HG02852 (cell line): ENCODE measurements around the gene RFX2.
"Not testable (repeated sequence)": the region's sequence is repeated elsewhere in the genome, so short reads cannot be mapped to it uniquely, and the experiment has no call there.

Source experiments
- ATAC-seq: cut with Tn5 transposase; IDR thresholded peaks from one replicate; pipeline ENCODE4 v1.9.1; 2021; ENCODE audit warnings: mild to moderate bottlenecking, moderate library complexity; ENCODE audit not compliant: unreplicated experiment

RFX2 gene

DNA sequence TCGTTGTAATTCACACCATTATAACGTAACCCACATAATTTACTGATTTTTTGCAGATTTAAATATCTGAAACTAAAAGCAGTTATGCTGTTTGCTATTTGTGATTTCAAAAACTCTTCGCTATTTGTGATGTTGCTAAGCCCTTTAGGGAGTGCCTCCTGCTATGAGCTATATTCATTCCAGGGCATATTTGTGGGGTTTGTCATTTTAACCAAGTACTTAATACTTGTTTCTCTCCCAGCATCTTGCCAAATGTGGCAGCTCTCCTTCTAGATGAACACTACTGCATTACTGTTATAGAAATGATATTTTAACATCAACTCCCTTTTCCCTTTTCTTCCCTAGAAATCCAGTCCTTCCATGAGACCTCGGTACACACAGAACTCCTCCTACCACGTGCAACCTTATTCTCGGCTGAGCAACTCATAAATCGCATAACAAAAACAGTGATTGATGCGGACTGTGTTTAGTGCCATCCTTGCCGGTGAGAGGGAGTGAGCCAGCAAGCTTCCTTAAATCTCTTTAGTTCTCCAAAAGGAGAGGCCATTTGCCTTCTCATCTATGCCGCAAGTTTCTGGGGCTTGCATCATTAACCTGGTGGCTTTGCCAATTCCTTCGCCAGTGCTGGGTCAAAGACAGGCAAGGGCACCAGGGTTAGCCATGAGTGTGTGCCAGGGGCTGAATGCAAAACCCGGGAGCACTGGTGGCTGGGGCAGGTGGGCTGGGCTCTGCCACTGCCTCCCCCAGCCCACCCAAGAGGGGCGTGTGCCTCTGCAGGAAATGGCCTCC lies 33.4 kb downstream of the RFX2 start:
- no peak for ATAC-seq

DNA sequence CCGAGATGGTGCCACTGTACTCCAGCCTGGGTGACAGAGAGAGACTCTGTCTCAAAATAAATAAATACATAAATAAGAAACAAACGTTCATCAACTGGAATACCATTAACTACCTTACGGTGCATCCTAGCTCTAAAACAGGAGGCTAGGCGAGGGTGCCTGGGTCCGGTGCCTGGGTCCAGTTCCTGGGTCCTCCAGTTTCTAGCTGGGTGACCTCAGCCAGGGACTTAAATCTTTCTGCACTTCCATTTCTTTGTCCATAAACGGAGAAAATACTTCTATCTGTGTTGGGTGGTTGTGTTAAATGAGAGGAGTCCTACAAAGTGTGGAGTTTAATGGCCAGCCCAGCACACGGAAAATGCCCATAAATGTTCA lies 34.0 kb downstream of the RFX2 start:
- ATAC-seq: no peak

DNA sequence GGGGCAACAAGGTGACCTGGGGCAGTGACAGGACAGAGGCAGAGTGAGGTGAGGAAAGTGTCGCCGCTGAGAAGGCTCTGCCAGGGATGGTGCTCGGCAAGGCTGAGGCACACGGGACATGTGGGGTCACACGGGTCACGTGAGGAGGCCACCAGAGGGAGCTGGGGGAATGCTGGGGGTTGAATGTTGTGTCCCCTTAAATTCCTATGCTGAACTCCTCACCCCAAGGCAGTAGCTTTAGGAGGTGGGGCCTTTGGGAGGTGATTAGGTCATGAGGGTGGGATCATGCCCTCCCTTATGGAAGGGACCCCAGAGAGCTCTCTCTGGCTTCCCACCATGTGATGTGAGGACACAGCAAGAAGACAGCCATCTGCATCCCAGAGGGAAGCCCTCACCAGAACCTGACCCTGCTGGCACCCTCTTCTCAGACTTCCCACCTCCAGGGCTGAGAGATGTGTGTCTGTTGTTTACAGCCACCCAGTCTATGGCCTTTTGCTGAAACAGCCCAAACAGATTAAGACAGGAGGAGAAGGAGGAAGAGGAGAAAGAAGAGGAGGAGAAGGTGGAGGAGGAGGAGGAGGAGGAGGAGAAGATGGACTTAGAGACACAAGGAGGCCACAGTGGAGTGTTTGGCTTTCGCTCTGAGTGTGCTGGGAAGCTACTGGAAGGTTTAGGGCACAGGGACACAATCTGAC lies 35.4 kb downstream of the RFX2 start:
- ATAC-seq: no peak

DNA sequence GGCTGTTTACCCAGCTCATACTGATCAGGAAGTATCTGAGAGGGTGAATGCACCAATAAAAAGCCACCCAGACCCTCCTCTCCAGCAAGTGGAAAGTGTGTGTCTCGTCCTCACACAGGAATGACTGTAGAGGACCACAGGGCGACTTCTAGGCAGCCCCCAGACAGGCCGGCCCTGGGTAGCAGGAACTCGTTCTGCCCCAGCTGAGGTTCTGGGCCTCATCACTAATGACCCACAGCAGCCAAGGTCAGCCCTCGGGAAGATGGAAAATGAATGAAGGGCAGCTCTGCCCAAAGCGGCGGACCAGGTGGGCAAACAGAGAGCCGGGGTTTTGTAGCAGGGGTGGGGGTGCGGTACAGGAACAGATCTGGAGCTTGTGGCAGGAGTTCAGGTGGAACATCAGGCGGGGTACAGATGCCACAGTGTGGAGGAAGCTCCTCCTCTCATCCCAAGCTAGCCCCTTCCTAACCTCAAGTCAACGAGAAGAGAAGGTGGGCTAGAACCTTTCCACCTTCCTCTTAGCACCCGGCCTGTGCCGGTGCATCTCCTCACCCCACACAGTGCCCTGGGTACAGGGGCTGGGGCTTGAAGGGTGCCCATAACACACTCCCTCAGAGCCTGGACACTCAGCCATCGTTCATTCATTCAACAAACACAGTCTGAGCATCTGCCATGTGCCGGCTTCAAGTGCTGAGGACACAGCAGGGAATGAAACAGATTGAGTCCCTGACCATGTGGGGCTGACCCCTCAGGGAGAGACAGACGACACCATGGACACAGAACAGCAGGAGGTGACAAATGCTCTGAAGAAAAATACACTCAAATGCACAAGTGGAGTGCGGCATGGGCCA lies 36.2 kb downstream of the RFX2 start:
- ATAC-seq: no peak

DNA sequence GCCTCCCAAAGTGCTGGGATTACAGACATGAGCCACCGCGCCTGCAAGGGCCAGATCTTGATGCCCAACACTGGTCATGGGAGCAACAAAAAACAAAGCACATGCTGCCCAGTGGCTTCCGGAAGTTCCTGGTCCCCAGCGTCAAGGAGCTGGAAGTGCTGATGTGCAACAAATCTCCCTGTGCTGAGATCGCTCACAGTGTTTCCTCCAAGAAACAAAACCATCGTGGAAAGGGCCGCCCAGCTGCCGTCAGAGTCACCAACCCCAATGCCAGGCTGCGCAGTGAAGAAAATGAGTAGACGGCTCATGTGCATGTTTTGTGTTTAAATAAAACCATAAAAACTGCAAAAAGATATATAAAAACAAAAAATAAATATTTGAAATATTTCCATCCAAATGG lies 37.1 kb downstream of the RFX2 start:
- ATAC-seq: not testable (repeated sequence)

DNA sequence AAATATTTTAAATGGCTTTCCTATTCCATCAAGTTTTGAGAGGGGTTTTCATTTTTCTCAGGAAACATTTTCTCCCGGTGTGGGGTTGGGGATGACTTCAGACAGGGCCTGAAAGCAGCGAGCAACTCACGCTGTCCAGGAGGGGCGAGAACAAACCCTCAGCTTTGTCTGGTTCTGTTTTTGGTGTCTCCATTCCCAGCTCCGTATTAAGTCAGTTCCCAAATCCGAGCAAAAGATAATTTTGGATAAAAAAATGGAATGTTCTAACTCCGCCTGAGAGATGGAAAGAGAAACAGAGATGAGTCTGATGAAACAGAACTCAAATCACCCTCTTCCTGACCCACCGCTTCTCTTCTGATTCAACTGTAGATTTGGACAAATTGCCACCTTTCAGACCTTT lies 38.4 kb downstream of the RFX2 start:
- no peak for ATAC-seq

DNA sequence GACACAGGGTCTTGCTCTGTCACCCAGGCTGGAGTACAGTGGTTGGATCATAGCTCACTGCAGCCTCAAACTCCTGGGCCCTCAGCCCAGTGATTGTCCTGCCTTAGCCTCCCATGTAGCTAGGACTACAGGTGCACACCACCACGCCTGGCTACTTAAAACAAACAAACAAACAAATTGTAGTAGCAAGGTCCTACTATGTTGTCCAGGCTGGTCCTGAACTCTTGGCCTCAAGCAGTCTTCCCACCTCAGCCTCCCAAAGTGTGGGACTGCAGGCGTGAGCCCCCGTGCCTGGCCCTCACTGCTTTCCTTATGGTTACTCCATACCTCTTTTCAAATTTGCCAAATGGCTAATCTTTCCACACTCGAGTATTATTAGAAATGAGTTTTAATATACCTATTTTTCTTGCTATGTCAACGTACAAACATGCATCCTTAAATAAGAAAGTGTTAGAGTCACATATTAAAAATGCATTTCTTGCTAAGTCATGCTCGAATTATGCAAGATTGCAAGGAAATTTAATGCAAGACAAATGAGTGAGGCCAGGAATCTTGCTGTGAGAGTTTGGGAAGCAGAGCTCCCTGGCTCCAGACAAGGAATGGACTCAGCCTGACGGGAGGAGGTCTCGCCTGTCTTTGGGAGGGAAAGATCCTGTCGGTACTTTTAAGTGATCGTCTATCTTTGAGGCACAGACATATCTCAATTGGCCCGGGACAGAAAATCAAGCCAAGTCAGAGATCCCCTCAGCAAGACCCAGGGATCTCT lies 39.4 kb downstream of the RFX2 start:
- ATAC-seq: no peak

DNA sequence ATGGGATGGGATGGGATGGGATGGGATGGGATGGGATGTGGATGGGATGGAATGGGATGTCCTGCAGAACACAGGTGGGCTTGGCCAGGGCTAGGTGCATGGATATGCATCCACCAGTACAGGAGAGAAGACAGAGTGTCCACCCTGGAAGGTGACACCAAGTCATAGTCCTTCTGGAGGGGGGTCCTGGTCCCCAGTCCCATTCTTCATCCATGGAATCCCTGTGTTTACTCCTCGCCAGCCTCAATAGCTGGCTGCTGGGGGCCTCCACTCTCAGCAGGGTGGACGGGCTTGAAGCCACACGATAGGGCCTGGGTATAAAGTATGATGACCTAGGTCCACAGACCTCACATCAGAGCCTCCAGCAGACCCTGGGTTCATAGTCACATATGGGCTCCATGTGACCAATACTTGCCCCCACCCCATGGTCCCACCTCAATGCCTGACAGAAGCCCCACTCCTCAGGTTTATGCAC lies 40.1 kb downstream of the RFX2 start:
- ATAC-seq: no peak

DNA sequence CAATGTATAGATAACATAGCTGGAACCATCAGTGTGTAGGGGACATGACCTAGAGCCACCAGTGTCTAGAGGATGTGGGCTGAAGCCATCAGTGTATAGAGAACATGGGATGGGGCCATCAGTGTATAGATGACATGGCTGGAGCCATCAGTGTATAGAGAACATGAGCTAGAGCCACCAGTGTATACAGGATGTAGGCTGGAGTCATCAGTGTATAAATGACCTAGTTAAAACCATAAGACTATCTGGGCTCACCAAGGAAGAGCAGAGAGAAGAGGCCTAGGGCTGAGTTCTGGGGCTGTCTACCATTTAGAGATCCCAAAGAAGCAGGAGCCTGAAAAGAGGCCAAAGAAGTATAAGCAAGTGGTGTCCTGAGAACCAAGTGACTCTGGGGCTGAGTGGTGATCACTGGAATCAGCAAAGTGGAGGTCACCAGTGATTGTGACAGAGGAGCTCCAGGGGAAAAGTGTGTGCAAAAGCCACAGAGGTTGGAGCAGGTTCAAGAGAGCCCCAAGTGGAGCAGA lies 41.0 kb downstream of the RFX2 start:
- ATAC-seq: no peak

DNA sequence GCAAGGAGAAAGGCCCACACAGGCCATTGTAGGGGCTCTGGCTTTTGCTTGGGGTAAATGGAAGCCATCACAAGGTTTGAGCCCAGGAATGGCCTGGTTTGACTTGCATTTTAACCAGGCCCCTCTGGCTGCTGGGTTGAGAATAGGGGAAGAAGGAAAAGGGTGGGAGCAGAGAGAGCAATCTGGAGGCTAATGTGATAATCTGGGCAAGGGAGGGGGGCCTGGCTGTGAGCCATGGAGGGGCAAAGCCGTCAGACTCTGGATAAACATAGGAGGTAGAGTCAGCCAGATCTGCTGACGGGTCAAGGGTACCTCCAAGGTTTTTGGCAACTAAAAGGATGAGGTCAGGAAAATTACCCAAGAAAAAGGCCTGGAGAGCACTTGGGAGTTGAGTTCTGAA lies 41.6 kb downstream of the RFX2 start:
- ATAC-seq: no peak

DNA sequence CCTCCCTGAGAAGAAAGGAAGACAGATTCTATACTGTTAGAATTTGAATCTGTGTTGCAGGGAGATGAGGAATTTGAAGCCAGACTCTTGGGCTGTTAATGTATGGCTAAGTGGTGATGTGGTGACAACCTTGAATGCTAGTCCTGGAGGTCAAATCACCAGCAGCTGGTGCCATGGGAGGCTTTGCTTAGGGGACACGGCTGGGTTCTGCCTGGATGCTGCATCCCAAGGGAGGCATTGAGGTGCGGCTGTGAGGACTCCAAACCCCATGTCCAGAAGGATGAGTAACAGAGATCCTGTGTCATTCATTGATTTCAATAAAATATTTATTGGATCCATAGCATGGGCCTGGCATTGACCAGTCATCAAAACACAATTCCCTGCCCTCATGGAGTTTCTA lies 42.3 kb downstream of the RFX2 start:
- no peak for ATAC-seq

DNA sequence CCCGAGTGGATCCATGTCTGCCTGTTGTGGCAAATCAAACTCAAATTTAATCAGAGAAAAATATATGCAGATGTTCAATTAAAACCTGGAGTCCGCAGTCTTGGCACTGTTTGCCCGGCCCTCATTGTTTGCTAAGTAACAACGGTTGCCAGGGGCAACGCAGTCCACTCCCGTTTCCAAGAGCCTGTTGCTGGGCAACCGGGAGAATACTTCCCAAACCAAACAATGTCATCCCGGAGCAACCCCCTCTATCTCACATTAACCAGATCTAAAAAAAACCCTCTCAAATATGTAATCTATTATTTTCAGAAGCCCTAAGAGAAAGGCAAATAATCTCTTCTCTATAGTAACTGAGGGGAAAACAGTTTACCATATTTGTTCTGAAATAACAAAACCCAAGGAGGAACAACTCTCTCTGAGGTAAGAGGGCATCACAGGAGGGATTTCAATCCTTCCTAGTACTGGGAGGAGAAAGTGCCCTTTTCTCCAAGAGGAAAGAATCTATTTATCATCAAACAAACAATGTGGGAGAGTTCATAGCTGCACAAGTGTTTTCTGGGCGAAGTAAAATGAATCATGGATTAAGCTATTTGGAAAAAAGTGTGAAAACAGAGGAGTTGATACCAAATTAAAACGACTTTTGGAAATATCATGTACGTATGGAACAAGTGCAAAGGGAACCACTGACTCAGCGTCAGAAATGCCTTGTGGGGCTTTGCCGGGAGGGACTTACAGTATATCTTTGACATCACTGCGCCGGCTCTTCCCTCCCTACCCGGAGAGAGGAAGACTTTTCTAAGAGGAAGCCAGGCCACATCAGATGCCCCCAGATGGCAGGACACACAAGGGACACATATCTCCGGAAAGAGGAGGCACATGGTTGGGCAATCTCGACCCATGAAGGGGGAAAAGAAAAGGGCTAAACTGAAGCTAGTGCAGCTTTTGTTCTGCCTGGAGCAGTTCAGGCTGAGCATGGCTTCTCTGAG lies 43.3 kb downstream of the RFX2 start:
- ATAC-seq: no peak

DNA sequence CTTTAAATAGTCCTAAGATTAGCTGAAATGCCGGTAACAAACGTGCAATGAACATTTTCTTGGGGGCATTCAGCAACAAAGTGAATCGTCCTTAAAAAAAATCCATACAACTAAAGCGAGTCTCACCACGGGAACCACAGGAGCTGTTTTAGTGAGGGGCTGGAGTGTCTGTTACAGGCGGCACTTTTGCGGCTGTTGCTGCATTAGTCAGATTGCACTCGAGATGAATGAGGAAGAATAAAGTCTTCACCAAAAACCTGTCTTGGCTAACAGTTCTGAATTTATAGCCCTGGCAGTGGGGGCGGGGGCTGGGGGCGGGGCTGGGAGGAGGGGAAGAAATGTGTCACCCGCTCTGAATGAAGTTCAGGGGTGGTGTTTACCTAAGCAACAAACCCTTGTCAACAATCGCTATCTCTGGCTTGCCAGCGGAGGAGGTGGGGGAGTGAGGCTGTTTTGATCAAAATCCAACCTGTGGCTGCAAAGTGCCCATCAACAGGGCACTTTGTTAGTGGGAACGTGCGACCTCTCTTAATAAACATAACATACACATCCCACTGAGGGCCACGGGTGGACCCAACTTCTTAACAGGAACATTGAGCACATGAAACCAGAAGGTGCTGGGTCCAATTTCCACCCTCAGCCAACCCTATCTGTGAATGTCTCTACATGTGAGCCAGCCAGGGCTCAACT lies 44.5 kb downstream of the RFX2 start:
- no peak for ATAC-seq

DNA sequence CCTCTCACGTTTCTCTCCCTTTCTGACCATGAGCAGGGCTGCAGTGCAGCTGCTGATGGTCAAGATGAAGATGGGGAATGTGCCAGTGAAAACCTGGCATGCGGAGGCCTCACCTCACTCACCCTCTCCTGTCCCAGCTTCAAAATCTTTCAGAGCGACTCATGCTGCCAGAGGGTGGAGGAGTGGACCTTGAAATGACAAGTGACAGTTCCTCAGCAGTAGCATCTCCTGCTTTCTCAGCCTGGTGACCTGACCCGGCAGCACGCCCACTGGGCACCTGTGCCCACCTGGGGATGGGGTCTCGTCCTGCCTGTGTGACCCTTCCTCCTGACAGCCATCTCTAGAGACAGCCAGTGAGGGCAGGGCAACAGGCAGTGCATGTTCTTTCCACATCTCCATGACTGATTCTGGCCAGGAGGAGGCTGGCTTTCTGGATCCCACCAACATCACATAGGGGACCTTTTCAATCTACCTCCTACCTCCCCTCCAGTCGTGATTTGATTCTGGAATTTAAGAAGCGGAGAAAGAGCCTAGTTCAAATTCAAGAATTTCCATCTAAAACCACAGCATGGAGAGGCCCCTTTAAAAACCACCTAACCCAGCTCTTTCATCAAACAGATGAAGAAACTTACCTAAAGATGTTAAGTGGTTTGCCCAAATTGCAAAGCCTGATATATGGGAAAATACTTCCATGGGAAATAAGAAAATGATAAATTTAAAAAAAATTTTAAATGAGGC lies 45.8 kb downstream of the RFX2 start:
- ATAC-seq: no peak

DNA sequence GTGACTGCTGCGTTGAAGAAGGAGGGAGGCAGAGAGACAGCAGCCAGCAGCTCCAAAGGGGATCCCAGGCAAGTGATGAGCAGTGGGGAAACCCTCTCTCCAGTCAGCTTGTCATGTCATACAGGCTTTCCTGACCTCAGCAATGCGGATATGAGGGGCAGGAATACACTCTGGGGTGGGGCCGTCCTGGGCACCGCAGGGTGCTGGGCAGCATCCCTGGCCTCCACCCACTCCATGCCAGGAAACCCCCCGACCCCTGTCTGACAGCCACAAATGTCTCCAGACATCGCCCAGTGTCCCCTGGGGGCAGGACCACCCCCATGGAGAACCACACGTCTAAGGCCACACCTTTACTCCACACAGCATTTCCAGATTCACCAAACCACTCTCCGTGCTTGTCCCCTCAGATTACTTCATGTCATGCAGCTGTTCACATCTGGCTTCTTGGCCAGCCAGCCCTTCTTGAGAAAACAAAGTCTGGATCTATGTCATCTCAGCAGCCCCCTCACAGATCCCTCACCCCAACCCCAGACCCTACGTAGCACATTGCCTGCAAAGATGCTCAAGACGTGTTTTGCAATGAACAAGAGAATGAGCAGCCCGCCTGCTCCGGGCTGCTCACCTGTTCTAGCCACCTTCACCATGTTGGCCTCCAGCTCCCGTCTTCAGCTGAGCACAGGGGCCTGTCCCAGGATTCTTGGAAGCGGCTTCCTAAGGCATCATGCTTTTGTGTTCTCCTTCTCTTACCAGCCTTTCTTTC lies 46.5 kb downstream of the RFX2 start:
- ATAC-seq: no peak

DNA sequence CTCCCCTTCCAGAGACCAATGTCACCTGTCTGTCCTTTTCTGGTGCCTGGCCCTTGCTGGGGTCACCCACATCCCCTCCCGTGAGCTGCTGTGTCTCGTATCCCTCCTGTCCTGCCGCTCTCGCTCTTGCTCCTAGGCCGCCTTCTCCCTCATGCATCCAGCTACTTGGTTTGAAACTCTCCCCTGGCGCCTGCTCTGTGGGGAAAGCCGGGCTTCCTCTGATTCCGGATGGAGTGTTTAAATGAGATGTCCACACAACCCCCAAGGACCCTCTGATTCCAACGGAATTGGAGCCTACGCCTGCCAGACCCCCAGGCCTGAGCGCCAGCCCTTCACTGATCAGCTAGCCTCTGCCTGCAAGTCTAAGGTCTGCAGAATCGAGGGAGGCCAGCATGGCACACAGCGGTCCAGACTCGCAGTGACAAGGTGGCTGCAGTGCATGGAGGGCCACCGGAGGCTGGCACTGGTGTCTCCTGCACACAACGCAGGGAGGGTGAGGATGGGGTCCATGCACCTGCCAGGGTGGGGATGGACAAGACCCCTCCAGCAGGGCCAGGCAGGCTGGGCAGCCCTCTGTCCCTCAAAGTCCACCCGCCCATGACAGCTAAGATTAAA lies 47.2 kb downstream of the RFX2 start:
- no peak for ATAC-seq

DNA sequence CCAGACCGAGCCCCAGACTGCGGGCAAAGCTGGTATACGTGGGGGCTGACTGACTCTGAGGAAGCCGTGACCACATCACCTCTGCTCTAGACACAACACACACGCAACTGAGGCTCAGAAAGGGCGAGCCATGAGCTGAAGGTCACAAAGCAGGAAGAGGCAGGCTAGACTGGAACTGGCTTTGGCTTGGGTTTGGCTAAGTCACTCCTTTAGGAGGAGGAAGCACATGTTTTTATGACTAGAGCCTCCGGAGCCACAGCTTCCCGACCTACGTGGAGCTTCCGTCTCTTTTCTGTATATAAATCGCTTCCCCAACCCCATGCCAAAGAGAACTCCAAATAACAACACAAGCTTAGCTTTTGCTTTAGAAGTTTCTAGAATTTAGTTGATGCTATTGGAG lies 48.0 kb downstream of the RFX2 start:
- ATAC-seq: no peak
